Heart left ventricle (tissue), 16 donors: Measurements from ENCODE around the gene ABO. TPM values are rescaled to one million over a fixed set of nuclear protein-coding genes. Genes with fewer than 3 reads are reported as not detected.

Experiments
- ATAC-seq, 4 donors: fragments of 200-7000 bp; cut with Tn5 transposase; one replicate each; pipeline ENCODE4 v1.9.1; 2020 to 2022; ENCODE audit warnings: moderate library complexity in 4 of 4, mild to moderate bottlenecking in 3 of 4, moderate number of reproducible peaks in 1 of 4
- DNase-seq, 5 donors: peaks; one replicate each; pipeline ENCODE4 v3.0.0-alpha.2; 2020
- H3K27ac ChIP-seq, 12 donors: fragments of 200-600 bp; sonication (generic) in 4 of 12; one replicate each; pipeline versions ENCODE4 v1.5.0 to v1.8.0; 2016 to 2022; ENCODE audit warnings: mild to moderate bottlenecking in 2 of 12
- H3K27me3 ChIP-seq, 9 donors: fragments of 200-600 bp; sonication (generic) in 2 of 9; one replicate each; pipeline versions ENCODE4 v1.5.1 to v1.8.0; 2016 to 2022; ENCODE audit warnings: mild to moderate bottlenecking in 3 of 9
- H3K36me3 ChIP-seq, 9 donors: fragments of 200-600 bp; sonication (generic) in 2 of 9; one replicate each; pipeline versions ENCODE4 v1.5.0 to v1.8.0; 2018 to 2022; ENCODE audit warnings: mild to moderate bottlenecking in 2 of 9
- H3K4me1 ChIP-seq, 12 donors: fragments of 200-600 bp; sonication (generic) in 4 of 12; one replicate each; pipeline versions ENCODE4 v1.5.0 to v1.8.0; 2016 to 2022; ENCODE audit warnings: mild to moderate bottlenecking in 3 of 12
- H3K4me3 ChIP-seq, 12 donors: fragments of 200-600 bp; sonication (generic) in 4 of 12; one replicate each; pipeline versions ENCODE4 v1.5.0 to v1.8.0; 2017 to 2022; ENCODE audit warnings: mild to moderate bottlenecking in 9 of 12, moderate library complexity in 4 of 12
- H3K9me3 ChIP-seq, 12 donors: fragments of 200-600 bp; sonication (generic) in 4 of 12; one replicate each; pipeline versions ENCODE4 v1.5.0 to v1.8.0; 2016 to 2022; ENCODE audit warnings: mild to moderate bottlenecking in 1 of 12
- CTCF ChIP-seq, 12 donors: fragments of 200-600 bp; sonication (generic) in 4 of 12; IDR thresholded peaks; one replicate each; pipeline versions ENCODE4 v1.5.0 to v1.8.0; 2018 to 2022; ENCODE audit warnings: antibody characterized with exemption in 12 of 12, mild to moderate bottlenecking in 5 of 12
- POLR2A ChIP-seq, 2 donors: fragments of 450-650 bp; IDR thresholded peaks; one replicate each; pipeline ENCODE4 v1.6.1; 2017; ENCODE audit warnings: antibody characterized with exemption in 2 of 2, mild to moderate bottlenecking in 2 of 2, moderate library complexity in 2 of 2
- WGBS, 4 donors: extraction: QIAGEN DNeasy Blood & Tissue Kit in 2 of 4; methylation state at CpG; one replicate each; pipeline versions ENCODE4 v1.1.5 to v1.1.7; 2013 to 2018; 5-methylcytosine and 5-hydroxymethylcytosine counted together
- intact Hi-C, 10 donors: fragments of 100-400 bp; cut with DNase I; formaldehyde crosslinking; loops; one replicate each; pipeline versions ENCODE4 v1.11.1 to v1.14.2; 2022
- polyA plus RNA-seq, 2 donors: library from polyadenylated mRNA; stranded (reverse); fragments of 200-250 nt; gene quantifications; one replicate each; pipeline ENCODE4 v1.2.3, GENCODE V29; 2013
- total RNA-seq, 9 donors: library from RNA; depleted of rRNA in 2 of 9; stranded (reverse); fragments of >200 nt in 2 of 9; fragmentation: NEBNext Ultra II Directional in 3 of 9; extraction: Animal tissue kit (Norgen Biotek cat#: 25700) in 3 of 9; gene quantifications; one replicate each; pipeline versions ENCODE4 v1.1.0 to v1.2.4, GENCODE V29; 2016 to 2023
- donor health status: ischemic (EF 13 %, LVEDD 7.1; RV severe dilation, severe dysfunction).
- donor health status: healthy with polysubstance abuse.
- donor health status: DM: no; HTN: yes; CAD: no.
- donor health status: DM: no; HTN: no; CAD: no.
- donor health status: ischemic (EF 25% LVEDD 6.9; RV normal size, moderate dysfunction).
- donor health status: ischemic (EF 25% LVEDD 5.7; RV mildly dilated, moderate dysfunction).
- donor health status: healthy.
- donor health status: DM: yes; HTN: yes; CAD: no.
- donor health status: ischemic (EF 35%, LVEDD 5.7; RV mildly dilated, moderate dysfunction).
- donor health status: nonischemic (EF 11% LVEDD 7.7; RV severe dilation, severe dysfunction).
- donor health status: DM: yes; HTN: yes; CAD: no.
- donor health status: PGD.
- donor health status: ischemic (EF 29% LVEDD 5.4; RV normal size, mild dysfunction).
- donor health status: nonischemic (EF 23%, LVEDD 6.1; RV moderate dilation, normal function).

ABO gene
- total and polyA plus RNA-seq, 11 donors, result 0.43 to 3.5 (median 1.9) TPM

DNA sequence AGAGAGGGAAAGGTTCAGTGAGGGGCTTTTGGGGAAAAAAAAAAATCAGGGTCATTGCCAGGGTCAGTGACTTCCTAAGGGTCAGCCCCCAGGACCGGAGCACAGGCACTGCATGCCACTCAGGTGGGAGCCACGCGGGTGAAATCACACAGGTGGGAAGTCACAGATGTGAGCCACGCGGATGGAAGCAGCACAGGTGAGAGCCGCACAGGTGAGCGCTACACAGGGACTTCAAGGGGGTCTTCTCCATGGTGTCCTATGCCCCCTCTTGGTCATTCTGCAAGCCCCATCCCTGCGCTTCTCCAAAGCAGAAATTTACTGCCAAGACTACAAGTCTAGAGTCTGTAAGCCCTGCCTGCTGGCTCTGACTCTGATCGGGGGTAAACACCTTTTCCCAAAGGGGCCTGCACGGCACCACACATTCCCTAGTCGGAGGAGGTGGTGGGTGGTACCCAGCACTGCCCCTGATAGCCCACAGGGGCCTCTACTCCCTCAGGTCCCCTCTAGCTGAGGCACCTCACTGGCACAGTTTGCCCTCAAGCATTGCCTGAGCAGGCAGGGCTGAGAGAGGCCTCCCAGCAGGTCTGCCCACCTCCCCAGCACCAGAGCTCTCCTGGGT is 47.6 kb downstream of the ABO start:
- intact Hi-C loops, result no loop called here
- Histone ChIP-seq H3K27ac (no peak overlapping the region), H3K9me3 (no peaks in the 10 kb centered on the region), H3K4me3 (no peak overlapping the region), H3K27me3 (peaks cover 0 to 4% (median 0%) of the 10 kb centered on the region in 9 donors), H3K36me3 (no peaks in the 10 kb centered on the region), H3K4me1 (peaks cover 0 to 10% (median 2%) of the 10 kb centered on the region in 12 donors)
- no peak for ATAC-seq
- TF ChIP-seq POLR2A (IDR thresholded peaks at IDR 0.05), result no peak
- no peak for TF ChIP-seq CTCF (IDR thresholded peaks at IDR 0.05)
- 83 to 93% (median 88%) methylated on average over 8 to 11 of the region's 11 CpGs for WGBS, 4 donors
- no peak for DNase-seq

- no peaks in the 10 kb centered on the region for H3K36me3 ChIP-seq
- DNase-seq (no peak), ATAC-seq (no peak)
- intact Hi-C loops, result no loop called here
- peaks cover 0 to 4% (median 0%) of the 10 kb centered on the region in 9 donors for H3K27me3 ChIP-seq
- WGBS, 4 donors, result 67 to 85% (median 72%) methylated on average over 19 to 25 of the region's 25 CpGs
- H3K4me1 ChIP-seq, result peaks cover 0 to 10% (median 2%) of the 10 kb centered on the region in 12 donors
- H3K27ac ChIP-seq, result peak overlapping the region in 2 of 12 donors; percentile 1 to 55
- TF ChIP-seq CTCF (IDR thresholded peaks at IDR 0.05) (no peak), POLR2A (IDR thresholded peaks at IDR 0.05) (no peak)
- no peak overlapping the region for H3K4me3 ChIP-seq
- H3K9me3 ChIP-seq, result no peaks in the 10 kb centered on the region
Observed at GRCh38 chr9:133226219-133227171, 48.5 kb downstream of the ABO start.

DNA sequence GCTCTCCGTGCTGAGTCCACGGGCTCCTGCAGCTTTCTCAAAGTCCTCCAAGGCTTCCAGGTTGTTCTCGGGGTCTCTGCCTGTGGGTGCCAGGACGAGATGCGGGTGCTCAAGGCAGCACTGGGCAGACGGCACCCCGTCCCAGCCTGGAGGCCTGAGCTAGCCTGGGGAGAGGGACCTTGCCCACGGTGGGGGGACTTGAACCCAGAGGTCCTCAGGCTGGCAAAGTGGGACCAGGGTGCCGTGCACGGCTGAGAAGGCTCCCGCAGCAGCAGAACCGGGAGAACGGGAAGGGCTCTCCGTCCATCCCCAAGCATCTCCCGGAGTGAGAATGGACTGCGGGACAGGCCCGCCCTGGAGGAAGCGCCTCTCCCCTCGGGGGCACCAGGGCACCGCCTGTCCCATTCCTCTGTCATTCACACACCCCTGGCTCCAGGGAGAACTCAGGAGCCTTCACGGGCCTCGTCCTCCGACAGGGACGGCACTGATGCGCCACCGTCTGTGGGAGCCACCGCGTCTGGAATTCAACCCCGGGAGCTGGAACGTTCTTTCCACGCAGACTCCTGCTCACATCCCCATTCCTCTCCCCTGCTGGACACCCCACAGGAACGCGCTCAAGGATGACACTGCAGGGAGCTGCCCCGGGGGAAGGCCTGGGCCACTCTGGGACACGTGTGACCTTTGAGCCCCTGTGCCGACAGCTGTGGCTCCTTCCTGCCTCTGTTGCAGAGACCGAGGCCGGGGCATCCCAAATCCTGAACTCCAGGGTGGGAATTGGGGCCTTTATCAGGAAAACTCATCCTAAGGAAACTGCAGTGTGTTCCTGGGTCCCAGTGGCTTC is 49.6 kb downstream of the ABO start:
- ATAC-seq (peak in 3 of 4 donors; percentile 20 to 58 (median 30)), DNase-seq (peak in 4 of 5 donors; percentile 48 to 80 (median 62))
- Histone ChIP-seq H3K4me3 (no peak overlapping the region), H3K4me1 (peaks cover 0 to 10% (median 2%) of the 10 kb centered on the region in 12 donors), H3K27me3 (peaks cover 0 to 4% (median 0%) of the 10 kb centered on the region in 9 donors), H3K36me3 (no peaks in the 10 kb centered on the region), H3K9me3 (no peaks in the 10 kb centered on the region), H3K27ac (peak overlapping the region in 6 of 12 donors; percentile 13 to 55 (median 40))
- intact Hi-C loops, result no loop called here
- WGBS, 4 donors, result 69 to 79% (median 73%) methylated on average over 21 to 38 of the region's 38 CpGs
- no peak for TF ChIP-seq CTCF (IDR thresholded peaks at IDR 0.05)
